Measurements from ENCODE around the gene AGBL1.

Gene AGBL1

DNA sequence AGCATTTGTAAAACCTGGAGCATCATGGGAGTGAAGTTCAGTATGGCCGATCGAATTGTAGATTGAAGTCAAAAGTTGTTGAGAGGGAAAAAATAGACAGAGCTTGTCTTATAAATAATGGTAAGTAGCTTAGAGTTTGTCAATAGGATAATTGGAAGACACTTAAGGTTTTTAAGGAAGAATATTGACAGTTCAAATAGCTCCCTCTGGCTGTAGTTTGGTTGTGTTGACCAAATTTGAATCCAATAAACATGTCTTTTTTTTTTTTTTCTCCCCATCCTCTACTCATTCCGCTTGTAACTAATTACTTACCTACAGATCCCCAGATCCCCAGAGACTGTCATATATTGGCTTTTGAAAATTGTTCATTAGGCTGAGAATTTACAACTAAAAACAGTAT is 677.0 kb downstream of the AGBL1 start:
- no peak for DNase-seq

DNA sequence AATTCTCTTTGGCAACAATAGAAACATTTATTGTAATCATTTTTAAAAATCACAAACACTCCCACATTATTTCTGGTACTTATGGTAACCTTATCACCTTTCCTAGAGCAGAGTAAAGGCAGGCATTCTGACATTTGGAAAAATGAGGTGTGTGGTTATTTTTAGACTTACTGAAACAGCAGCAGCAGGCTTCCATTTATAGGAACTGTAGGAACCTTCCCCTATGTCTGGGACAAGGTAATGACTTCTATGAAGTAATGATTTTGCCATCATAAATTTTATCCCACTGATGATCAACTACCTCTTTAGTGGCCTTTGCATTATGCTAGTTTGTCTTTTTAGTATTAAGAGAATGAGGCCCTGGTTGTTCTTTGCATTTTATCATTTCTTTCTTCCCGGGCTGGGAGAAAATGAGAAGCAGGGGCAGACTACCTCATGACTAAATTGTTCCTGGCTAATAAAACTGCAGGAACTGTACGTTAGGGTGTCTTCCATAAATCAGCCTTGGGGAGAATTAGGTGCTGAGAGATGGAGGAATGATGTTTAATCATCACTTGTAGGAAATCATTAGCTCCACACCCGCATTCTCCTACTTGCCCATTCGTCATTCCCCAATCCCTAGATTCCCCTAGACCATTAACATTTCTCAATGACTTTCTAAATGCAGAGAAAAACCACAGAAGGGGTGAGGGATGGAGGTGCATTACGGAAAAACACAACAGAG is 680.3 kb downstream of the AGBL1 start:
- no peak for DNase-seq

DNA sequence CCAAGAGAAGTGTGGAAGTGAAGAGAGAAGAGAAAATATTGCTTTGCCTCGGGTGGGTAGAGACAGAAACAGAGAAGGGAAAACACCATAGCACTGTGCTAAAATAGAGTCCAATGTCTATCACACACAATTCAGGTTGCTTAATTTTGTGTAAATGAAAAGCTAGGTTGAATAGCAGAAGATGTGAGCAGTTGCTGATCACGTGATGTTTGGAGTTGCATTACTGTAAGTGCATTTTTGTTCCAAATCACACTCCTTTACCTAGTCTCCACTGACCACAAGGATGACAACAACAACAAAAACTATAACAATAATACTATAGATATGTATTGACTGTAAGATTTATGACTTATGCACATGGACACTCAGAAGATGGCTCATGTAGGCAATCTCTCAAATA is 683.2 kb downstream of the AGBL1 start:
- DNase-seq: no peak

DNA sequence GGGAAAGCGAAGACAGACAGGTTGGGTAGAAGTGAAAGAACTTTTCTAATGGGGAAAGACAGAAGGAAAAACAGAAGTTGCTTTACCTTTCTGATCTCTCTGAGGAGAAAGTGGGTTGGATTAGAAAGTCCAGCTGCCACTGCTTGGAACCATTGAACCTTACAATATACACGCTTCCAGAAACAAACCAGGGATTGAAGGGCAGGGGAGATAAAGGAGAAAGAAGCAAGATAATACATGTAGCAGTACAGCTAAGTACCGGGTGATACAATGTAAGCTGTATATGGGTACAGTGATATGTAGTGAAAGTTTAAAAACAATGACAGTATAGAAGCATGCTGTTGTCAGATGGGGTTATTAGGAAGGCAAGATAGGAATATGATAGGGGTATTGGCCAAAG is 684.4 kb downstream of the AGBL1 start:
- no peak for DNase-seq

DNA sequence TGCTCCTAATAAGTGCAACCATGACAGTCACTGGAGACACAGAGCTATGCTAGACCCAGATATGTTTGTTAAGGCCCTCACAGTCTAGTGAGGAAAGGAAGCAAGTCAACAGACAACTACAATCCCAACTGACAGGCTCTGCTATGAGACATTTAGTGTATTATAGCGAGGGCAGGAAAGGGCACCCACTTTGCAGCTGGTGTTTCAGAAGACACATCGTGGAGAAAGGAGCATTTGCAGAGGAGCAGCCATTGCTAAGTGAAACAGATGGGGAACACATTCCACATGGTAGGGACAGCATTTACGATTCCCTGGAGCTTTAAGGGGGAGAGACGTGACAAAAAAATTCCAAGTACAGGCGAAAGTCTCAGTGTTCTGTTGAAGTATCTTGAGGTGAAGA is 685.6 kb downstream of the AGBL1 start:
- DNase-seq: no peak

DNA sequence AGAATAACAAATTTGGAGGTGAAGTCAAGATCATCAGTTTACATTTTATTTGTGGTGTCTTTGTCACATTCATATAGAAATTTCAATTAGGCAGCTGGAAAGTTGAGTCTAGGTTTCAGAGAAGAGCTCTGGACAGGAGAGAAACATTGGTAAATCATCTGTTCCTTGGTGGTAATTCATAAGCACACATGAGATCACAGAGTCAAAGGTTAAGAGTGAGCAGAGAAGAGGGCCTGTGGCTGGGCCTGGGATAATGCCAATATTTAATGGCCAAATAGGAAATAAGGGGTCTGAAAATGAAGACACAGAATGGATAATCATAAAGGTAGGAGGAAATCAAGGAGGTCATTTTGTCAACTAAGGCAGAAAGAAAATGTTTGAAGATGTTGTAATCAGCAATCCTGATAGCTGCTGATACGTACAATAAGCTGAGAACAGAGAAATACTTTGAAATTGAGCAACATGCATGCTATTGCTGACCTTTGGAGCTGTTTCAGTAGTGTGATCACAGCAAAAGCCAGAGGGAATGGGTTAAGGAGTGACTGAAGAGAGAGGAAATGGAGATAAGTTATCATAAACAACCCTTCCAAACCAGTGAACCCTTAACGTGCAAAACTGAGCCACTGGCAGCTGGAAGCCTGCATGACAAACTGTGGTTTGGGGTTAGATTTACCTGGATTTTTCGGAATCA is 692.8 kb downstream of the AGBL1 start:
- no peak for DNase-seq

DNA sequence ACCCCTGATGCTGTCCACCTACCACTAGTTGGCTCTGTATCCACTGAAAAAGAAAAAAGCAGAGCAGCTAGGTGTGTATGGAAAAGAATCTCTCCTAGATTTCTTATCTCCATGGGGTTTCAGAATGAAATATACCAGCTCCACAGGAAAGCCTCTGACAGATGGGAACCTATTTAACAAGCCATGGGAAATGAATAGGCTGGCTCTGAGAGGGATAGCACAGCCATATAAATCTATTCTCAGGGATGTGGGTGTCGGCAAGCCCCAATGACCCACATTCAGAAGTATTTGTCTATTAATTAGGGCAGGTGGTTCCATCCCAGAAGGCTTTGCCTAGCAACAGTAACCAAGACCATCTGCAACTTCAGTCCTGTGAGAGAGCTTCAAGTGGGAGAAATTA is 694.1 kb downstream of the AGBL1 start:
- DNase-seq: no peak

DNA sequence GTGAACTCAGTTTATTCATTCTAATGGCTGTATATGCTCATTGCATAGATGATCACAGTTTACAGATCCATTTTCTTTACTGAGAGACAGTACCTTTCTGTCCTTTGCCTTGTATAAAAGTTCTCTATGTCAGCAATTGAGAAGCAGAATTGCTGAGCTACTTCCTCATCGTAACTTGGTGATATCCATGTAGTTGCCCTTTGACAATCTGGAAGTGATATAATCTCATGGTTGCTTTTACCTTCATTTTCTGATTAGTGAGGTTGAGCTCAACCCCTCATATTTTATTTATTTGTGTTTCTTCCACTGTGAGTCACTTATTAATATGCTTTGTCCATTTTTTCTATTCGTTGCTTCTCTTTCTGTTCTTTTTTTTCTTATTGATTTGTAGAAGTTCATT is 696.5 kb downstream of the AGBL1 start:
- no peak for DNase-seq

DNA sequence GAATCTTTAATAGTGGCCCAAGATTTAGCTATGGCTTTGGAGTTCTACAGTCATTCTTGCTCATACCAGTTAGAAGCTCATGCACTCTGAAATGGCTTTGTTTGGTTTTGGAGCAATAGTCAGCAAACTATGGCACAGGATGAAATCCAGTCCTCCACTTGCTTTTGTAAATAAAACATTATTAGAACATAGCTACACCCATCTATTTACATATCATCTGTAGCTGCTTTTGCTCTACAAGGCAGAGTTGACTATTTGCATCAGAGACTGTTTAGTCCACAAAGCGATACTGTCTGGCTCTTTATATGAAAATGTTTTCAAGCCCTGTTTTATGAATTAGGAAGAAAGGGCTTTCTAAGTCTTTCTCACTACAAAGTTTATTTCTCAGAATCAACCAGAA is 716.9 kb downstream of the AGBL1 start:
- no peak for DNase-seq

DNA sequence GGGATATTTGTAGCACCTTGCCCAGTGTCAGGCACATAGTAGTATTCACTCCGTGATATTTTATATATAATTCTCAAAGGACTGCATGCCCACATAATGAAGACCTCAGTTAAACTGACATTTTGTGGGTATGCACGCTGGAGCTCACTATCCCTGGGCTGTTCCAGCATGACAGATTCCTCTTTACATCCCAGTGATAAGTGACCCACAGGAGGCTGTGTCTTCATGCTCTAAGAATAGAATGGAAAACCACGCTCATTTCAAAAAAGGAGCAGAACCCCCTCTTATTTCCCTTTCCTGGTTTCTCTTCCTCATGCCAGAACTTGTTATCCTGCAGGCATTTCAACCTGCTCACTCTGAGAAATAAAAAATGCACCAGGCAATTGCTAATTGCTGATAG is 717.5 kb downstream of the AGBL1 start:
- DNase-seq: no peak

DNA sequence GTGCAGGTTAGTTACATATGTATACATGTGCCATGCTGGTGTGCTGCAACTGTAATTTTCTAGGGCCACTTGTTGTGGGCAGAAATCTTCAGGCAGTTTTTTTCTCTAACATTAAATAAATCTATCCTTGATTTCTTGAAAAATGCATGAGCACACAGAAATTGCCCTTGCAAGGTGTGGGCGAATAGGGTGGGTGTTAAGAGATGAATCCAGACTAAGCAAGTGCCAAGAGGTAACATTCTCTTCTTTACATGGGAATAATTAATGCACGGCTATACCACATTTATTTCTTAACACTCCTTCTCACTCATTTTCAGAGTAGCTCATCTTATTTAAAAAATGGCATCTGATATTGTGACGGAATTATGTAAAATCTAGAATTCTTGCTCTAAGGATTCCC is 719.6 kb downstream of the AGBL1 start:
- no peak for DNase-seq

DNA sequence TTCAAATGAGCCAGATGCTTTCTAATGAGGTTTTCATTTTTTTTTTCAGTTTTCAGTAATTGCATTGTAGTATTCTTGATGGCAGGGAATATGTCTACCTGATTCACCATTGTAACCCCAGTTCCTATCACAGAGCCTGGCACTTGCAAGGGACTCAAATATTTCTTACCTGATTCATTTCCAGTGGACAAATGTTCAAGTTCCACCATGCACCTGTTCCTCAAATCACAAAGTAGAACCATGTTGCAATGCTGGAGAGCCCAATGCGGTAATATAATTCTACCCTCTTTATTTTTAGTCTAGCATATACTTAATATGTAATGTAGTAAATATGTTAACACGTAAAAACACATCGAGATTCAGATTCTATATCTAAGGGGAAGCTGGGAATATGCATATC is 722.6 kb downstream of the AGBL1 start:
- DNase-seq: no peak

DNA sequence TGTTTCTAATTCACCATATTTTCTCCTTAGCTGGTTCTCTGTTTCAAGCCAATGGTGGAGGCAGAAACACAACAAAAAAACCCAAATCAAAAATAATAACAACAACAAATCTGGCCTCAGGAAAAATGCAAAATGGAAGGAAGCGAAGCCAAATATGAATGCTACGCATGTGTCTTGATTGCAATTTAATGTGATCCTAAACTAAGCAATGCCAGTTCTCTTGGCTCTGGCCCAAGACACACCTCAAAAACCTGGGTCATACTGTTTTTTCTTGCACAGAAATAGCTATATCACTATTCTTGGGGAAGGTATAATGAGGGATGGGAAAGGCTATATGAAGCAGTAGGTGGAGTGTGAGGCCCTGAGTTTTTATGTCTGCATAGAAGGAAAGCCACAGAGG is 724.7 kb downstream of the AGBL1 start:
- no peak for DNase-seq

DNA sequence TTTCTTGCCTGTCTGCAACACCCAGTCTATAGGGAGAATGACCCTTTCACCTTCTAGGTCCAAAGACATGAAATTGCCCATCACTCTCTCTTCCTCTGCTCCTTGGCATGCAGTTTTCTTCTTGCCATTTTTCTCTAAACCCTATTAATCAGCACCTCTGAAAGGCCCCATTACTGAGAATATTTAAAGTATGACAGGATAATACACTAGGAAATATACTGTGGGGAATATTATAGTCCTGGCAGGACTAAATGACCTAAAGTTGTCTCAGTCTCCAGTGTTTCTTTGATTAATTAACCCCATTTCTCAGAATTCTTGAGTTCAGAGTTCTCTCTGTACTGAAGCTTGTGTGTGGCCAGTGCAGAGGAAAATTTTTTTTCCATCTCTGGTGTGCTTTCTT is 730.7 kb downstream of the AGBL1 start:
- DNase-seq: no peak

DNA sequence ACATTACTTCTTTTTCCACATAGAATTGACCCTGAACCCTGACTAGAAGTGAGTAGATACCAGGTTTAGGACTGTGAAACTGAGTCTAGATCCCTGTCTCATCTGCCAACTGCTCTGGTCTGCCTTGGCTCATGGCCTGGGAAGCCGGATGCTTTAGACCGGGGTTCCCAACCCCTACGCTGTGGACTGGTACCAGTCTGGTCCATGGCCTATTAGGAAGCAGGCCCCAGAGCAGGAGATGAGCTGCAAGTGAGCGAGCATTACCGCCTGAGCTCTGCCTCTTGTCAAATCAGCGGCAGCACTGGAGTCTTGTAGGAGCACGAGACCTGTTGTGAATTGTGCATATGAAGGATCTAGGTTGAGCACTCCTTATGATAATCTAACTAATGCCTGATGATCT is 734.2 kb downstream of the AGBL1 start:
- no peak for DNase-seq

DNA sequence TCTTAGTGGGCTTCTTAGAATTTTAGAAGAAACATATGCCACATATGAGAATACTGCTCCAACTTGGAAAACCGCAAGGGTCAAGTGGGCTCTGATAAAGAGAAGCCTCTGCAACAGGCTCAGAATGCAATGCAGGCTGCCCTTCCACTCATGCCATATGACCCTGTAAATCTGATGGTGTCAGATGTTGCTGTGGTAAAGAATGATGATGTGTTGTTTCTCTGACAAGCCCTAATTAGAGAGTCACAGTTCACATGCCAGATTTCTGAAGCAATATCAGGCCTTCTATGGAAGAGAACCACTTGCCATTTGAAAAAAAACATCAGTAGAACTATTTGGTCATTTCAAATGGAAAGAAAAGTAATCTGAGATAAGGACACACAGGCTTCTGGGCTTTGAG is 749.6 kb downstream of the AGBL1 start:
- no peak for DNase-seq

DNA sequence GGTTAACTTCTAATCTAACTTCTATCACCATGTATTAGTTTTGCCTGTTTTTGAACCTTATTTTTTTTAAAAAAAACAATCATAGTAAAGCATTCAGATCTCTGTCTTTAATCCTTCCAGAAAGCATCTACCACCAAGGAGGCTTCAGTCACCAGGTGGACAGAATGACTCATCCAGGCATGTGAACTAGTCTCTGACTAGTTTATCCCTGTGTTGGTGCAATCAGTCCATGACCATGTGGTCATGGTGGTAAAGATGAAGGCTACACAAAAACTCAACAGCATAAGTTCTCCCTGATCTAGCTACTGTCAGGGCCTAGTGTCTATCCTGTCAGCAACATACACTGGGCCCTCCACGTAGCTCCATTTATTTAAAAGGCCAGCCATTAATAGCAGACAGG is 750.6 kb downstream of the AGBL1 start:
- no peak for DNase-seq

DNA sequence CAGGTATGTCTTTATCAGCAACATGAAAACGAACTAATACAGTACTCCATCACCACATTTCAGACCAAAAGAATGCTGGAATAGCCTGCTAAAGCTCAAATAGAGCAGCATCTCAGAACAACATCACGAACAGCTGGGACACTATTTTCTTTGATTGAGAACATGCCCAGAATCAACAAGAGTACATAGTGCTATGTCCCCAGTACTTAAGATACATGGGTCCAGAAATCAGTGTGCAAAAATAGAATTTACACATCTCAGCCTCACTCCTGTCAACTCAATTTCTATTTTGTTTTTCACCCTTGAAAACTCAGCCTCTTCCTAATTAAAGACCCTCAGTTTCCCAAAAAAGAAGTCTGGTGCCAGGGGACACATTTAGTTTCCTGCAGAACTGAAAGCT is 753.9 kb downstream of the AGBL1 start:
- no peak for DNase-seq

DNA sequence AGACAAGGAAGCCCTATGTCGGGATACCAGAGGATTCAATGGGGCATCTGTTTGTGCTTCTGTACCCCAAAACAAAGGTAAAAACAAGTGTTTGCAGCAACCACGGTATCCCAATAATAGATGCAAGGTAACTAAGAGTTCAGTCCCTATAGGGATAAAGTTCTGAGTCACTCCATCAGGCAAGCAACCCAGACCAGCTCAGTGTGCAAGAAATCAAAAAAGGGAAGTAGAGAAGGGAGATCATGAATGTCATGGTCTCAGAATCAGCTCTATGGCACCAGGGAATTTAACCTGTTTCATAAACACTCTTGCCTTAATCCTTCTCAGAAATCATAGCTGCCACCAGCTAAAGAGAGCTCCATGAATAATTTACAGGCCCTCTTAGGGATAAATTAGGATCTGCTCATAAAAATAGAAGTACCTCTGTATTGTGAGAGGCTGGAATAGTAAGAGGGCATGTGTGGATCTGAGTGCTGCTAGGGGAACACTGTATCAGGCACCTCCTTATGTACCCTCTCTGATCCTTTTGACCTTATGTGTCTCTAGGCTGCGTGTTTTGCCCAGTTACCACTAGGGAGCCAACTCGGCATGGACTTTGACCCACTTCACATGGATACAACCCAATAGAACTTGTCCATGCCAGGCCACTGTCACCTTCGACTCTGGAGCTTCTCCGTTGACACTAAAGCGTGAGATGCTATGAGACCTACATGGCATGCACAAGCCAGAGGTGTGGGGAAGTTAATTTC is 754.6 kb downstream of the AGBL1 start:
- no peak for DNase-seq

DNA sequence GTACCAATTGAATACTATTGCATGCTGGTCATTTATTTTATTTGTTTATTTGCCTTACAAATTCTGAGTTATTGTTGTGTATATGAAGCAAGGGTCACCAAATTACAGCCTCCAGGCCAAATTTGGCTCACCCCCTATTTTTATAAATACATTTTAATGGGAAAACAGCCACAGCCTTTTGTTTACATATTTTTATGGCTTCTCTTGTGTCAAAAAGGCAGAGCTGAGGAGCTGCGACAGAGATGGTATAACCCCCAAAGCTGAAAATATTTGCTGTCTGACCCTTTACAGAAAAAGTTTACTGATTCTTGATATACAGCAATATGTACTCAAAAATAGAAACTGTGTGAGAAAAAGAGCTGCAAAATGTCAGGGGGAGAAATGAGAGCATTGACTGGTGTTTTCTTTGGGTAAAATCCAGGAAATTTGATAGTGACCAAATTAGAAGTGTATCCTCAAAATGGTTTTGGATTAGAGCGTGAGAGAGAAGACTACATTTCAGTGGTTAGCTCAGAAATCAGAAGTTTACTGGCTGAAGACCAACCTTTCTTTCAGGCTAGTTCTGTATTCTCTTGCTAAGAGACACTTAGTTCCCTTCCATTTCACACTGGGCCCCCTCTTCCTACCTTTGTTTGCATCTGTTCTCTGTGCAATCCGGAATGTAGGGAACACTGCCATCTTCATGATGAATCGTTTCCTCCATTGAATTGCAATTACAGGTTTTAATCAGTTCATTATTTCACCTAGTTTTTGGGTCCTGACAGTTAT is 757.8 kb downstream of the AGBL1 start:
- DNase-seq: no peak

DNA sequence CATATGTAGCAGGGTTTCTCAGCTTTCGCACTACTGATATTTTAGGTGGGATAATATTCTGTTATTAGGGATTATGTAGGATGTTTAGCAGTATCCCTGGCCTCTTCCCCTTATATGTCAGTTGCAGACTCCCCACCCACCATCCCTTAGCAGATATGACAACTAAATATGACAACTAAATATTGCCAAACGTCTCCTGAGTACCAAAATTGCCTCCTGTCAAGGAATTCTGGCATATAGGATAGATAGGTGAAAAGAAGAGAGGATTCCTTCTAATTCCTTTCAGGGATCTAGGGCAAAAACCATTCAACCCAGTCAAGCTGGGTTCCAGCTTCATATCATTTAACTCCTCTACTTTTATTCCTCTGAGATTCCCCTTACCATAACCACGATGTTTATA is 759.8 kb downstream of the AGBL1 start:
- no peak for DNase-seq

DNA sequence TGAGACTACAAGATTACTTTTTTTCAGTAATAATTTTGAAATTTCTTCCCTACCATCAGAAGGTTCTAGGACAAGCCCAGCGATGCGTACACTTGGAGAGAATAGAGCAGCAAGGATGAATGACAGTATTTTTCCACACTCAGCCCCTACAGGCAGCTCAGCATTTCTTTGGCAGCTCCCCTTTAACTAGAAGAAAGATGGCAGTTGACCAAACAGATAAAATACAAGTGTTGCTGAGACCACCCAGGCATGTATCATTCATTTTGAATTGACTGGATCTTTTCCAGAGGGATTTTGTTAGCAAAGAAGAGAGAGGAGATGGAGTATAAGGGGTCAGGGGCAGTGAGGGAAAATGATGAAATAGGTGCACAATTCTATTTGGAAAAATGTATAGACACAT is 761.3 kb downstream of the AGBL1 start:
- no peak for DNase-seq

DNA sequence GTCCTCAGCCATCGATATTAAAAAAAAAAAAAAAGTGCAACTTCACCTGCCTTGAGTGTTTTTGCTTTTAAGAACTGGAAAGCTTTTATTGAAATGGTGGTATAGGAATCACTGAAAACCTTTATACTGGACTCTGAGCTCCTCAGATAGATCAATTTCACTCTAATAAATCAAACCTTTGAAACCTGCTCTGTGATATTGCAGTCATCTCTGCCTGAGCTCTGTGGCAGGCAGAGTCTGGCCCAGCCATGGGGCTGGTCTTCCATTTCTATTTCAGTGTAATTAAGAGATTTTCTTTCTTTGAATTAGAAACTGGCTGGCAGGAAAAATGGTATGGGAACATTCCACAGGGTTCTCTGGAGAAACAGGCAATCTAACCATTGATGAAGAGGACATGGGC is 762.5 kb downstream of the AGBL1 start:
- DNase-seq: no peak

DNA sequence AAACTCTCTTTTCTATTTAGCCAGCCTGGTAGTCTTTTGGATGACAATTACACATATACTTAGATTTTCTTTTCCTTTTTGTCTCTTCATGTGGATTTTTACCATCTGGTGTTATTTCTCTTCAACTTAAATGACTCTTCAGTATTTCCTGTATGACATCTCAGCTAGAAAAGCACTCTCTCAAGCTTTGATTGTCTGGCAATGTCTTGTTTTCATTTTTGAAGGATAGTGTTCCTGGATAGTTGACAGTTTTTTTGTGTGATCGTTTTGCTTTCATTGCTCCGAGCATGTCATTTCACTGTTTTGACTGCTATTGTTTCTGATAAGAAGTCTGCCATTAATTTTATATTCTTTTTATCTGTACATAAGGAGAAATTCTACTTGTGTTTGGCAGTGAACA is 766.4 kb downstream of the AGBL1 start:
- no peak for DNase-seq
